B cell (primary cell): ENCODE measurements around the gene SEMA4F. TPM values are rescaled to one million over a fixed set of nuclear protein-coding genes. Genes with fewer than 3 reads are reported as not detected.

Source experiments
- ATAC-seq: fragments of 200-7000 bp; cut with Tn5 transposase; one replicate; pipeline ENCODE4 v1.10.0; 2021; ENCODE audit warnings: low read depth, mild to moderate bottlenecking, moderate number of reproducible peaks, moderate library complexity
- CTCF ChIA-PET: fragments of 350-600 bp; sonication (Branson Sonifier 250); formaldehyde crosslinking; loops from one replicate; lab custom pipeline; 2021; ENCODE audit warnings: antibody characterized with exemption, inconsistent platforms; lab: Charles Lee
- POLR2A ChIA-PET: fragments of 350-600 bp; sonication (Branson Sonifier 250); formaldehyde crosslinking; loops from one replicate; lab custom pipeline; 2021; ENCODE audit warnings: antibody characterized with exemption; lab: Charles Lee
- DNase-seq: peaks from one replicate; pipeline ENCODE4 v3.0.0; 2013
- H2AFZ ChIP-seq: 2 replicates; pipeline ENCODE4 v1.6.1; 2012; ENCODE audit warnings: mild to moderate bottlenecking, low read depth, low read length; ENCODE audit not compliant: insufficient read depth, poor library complexity, severe bottlenecking
- H3K27ac ChIP-seq, 2 donors: 1 replicate in 1 of 2; 2 replicates in 1 of 2; pipeline ENCODE4 v1.5.1; 2012 to 2013; ENCODE audit warnings: low read length in 2 of 2, mild to moderate bottlenecking in 2 of 2, moderate library complexity in 1 of 2
- H3K27me3 ChIP-seq, 4 experiments: fragments of 200-600 bp in 1 of 4; sonication (generic) in 1 of 4; replicated peaks in 1 of 4; 1 replicate in 2 of 4; 2 replicates in 2 of 4; pipeline versions ENCODE4 v1.6.1 to v1.7.0; 2013 to 2016; ENCODE audit warnings: low read length in 3 of 4, mild to moderate bottlenecking in 2 of 4, mixed read lengths in 1 of 4, moderate library complexity in 1 of 4; ENCODE audit not compliant: insufficient read depth in 4 of 4, control insufficient read depth in 3 of 4; ENCODE audit errors: control extremely low read depth in 1 of 4
- H3K36me3 ChIP-seq, 2 experiments: replicated peaks in 1 of 2; 1 replicate in 1 of 2; 2 replicates in 1 of 2; pipeline versions ENCODE4 v1.6.1 to v1.7.1; 2013; ENCODE audit warnings: low read length in 1 of 2; ENCODE audit not compliant: insufficient read depth in 2 of 2, control insufficient read depth in 1 of 2; ENCODE audit errors: control extremely low read depth in 1 of 2, extremely low read depth in 1 of 2
- H3K4me1 ChIP-seq, 2 donors: fragments of 200-600 bp in 1 of 2; sonication (generic) in 1 of 2; 1 replicate in 1 of 2; 2 replicates in 1 of 2; pipeline versions ENCODE4 v1.5.1 to v1.6.1; 2013 to 2017; ENCODE audit warnings: low read length in 2 of 2; ENCODE audit not compliant: control insufficient read depth in 2 of 2, insufficient read depth in 2 of 2
- H3K4me2 ChIP-seq: replicated peaks from 2 replicates; pipeline ENCODE3; 2012; ENCODE audit warnings: mild to moderate bottlenecking, low read depth, low read length; ENCODE audit not compliant: poor library complexity, severe bottlenecking
- H3K4me3 ChIP-seq, 5 experiments: fragments of 200-600 bp in 1 of 5; sonication (generic) in 1 of 5; 1 replicate in 3 of 5; 2 replicates in 2 of 5; pipeline versions ENCODE4 v1.5.1 to v1.7.0; 2011 to 2016; ENCODE audit warnings: low read length in 4 of 5, mild to moderate bottlenecking in 4 of 5, low read depth in 2 of 5, control low read depth in 1 of 5, moderate library complexity in 1 of 5; ENCODE audit not compliant: insufficient read depth in 1 of 5; ENCODE audit errors: control extremely low read depth in 1 of 5, extremely low read depth in 1 of 5
- H3K79me2 ChIP-seq: fragments of 200-600 bp; sonication (generic); one replicate; pipeline ENCODE4 v1.6.0; 2016; ENCODE audit warnings: low read length; ENCODE audit not compliant: control insufficient read depth, insufficient read depth
- H3K9ac ChIP-seq: fragments of 200-600 bp; sonication (generic); 2 replicates; pipeline ENCODE4 v1.6.1; 2017; ENCODE audit warnings: mild to moderate bottlenecking, low read length, moderate library complexity
- H3K9me3 ChIP-seq, 3 donors: one replicate each; pipeline versions ENCODE4 v1.6.1 to v1.7.1; 2013; ENCODE audit warnings: low read length in 2 of 3; ENCODE audit not compliant: control insufficient read depth in 2 of 3, insufficient read depth in 1 of 3; ENCODE audit errors: control extremely low read depth in 1 of 3
- H4K20me1 ChIP-seq: 2 replicates; pipeline ENCODE4 v1.6.0; 2012; ENCODE audit warnings: mild to moderate bottlenecking, low read length; ENCODE audit not compliant: insufficient read depth, control insufficient read depth, poor library complexity, severe bottlenecking
- H3K27ac Mint-ChIP-seq: one replicate; pipeline ENCODE4 v1.8.0; 2021; ENCODE audit warnings: mixed read lengths
- H3K27me3 Mint-ChIP-seq: one replicate; pipeline ENCODE4 v1.8.0; 2021; ENCODE audit warnings: mixed read lengths
- H3K4me1 Mint-ChIP-seq: one replicate; pipeline ENCODE4 v1.8.0; 2021; ENCODE audit warnings: mixed read lengths
- H3K4me3 Mint-ChIP-seq: one replicate; pipeline ENCODE4 v1.8.0; 2021; ENCODE audit warnings: mixed read lengths
- H3K9me3 Mint-ChIP-seq: one replicate; pipeline ENCODE4 v1.8.0; 2022; ENCODE audit warnings: mixed read lengths; ENCODE audit not compliant: insufficient read depth
- CTCF ChIP-seq: fragments of 200-600 bp; IDR thresholded peaks from one replicate; pipeline ENCODE4 v1.8.0; 2022; ENCODE audit warnings: antibody characterized with exemption, mild to moderate bottlenecking
- EZH2 ChIP-seq: IDR thresholded peaks from 2 replicates; pipeline ENCODE4 v1.6.1; 2012; ENCODE audit warnings: borderline replicate concordance, low read depth, mild to moderate bottlenecking, moderate library complexity, low read length; ENCODE audit not compliant: insufficient read depth, poor library complexity, severe bottlenecking
- WGBS: methylation state at CpG from one replicate; pipeline ENCODE4 v1.1.5; 2013; ENCODE audit warnings: missing lambda C conversion rate; ENCODE audit not compliant: insufficient coverage; 5-methylcytosine and 5-hydroxymethylcytosine counted together
- intact Hi-C: fragments of 100-400 bp; cut with micrococcal nuclease; formaldehyde crosslinking; loops from one replicate; pipeline ENCODE4 v1.10.0; 2022
- polyA plus RNA-seq: library from polyadenylated mRNA; depleted of rRNA; stranded (reverse); fragments of >200 nt; gene quantifications from 2 replicates; pipeline ENCODE4 v1.2.3, GENCODE V29; 2012
- total RNA-seq, 2 donors: library from RNA; stranded (reverse); fragments of 120-200 nt in 1 of 2; gene quantifications; 1 replicate in 1 of 2; 2 replicates in 1 of 2; pipeline versions ENCODE4 v1.2.3 to v1.2.4, GENCODE V29; 2013 to 2022

SEMA4F gene
- total and polyA plus RNA-seq, 2 donors (not counting 1 experiment from before 2014, with no cell fraction given), result 5.4 to 19.3 TPM

GRCh38 chr2:74725287-74725686 is 71.2 kb downstream of the SEMA4F start:
- Histone ChIP-seq H3K9me3 (peaks cover 0 to 10% (median 0%) of the 10 kb centered on the region in 3 donors), H3K79me2 (no peaks in the 10 kb centered on the region), H2AFZ (no peak overlapping the region), H3K27ac (no peak overlapping the region), H3K9ac (no peak overlapping the region), H3K4me2 (no peak overlapping the region), H3K36me3 (no peaks in the 10 kb centered on the region), H3K4me1 (no peaks in the 10 kb centered on the region), H3K27me3 (peaks cover 0 to 12% (median 4%) of the 10 kb centered on the region in 4 experiments), H4K20me1 (no peaks in the 10 kb centered on the region), H3K4me3 (no peak overlapping the region)
- H3K9me3 Mint-ChIP-seq, result no peaks in the 10 kb centered on the region
- ATAC-seq (no peak), DNase-seq (no peak)
- no peak overlapping the region for H3K4me3 Mint-ChIP-seq
- H3K27me3 Mint-ChIP-seq, result peaks cover 22% of the 10 kb centered on the region
- POLR2A ChIA-PET, result no interaction called here
- TF ChIP-seq EZH2 (no peak), CTCF (no peak)
- WGBS, result no CpG with 5 or more reads among the region's 1 CpG
- CTCF ChIA-PET, result interaction anchor here (1.2 to 1.7 kb wide), 2 partner anchors 10 to 11 kb away, joined by 6 to 7 read pairs; no protein-coding TSS in a partner anchor
- no peaks in the 10 kb centered on the region for H3K4me1 Mint-ChIP-seq
- intact Hi-C loops, result no loop called here
- no peak overlapping the region for H3K27ac Mint-ChIP-seq

GRCh38 chr2:74728842-74729241 is 74.8 kb downstream of the SEMA4F start:
- no peaks in the 10 kb centered on the region for H3K36me3 ChIP-seq
- POLR2A ChIA-PET, result no interaction called here
- no peaks in the 10 kb centered on the region for H3K4me1 ChIP-seq
- TF ChIP-seq CTCF, result no peak
- no peak for TF ChIP-seq EZH2
- Mint-ChIP-seq H3K27me3 (peaks cover 38% of the 10 kb centered on the region), H3K4me1 (no peaks in the 10 kb centered on the region), H3K4me3 (no peak overlapping the region), H3K27ac (no peak overlapping the region), H3K9me3 (no peaks in the 10 kb centered on the region)
- 100% methylated on average over 1 of the region's 2 CpGs for WGBS
- H3K27ac ChIP-seq, result no peak overlapping the region
- H2AFZ ChIP-seq, result no peak overlapping the region
- ATAC-seq, result no peak
- CTCF ChIA-PET, result no interaction called here
- H3K79me2 ChIP-seq, result no peaks in the 10 kb centered on the region
- H4K20me1 ChIP-seq, result no peaks in the 10 kb centered on the region
- H3K4me2 ChIP-seq, result no peak overlapping the region
- intact Hi-C loops, result no loop called here
- DNase-seq, result no peak
- peaks cover 0 to 15% (median 5%) of the 10 kb centered on the region in 4 experiments for H3K27me3 ChIP-seq
- no peak overlapping the region for H3K9ac ChIP-seq
- peaks cover 0 to 10% (median 1%) of the 10 kb centered on the region in 3 donors for H3K9me3 ChIP-seq
- H3K4me3 ChIP-seq, result no peak overlapping the region
